Adipocyte (in vitro differentiated cells): ENCODE results near the gene FBXO41.

Source experiments
- DNase-seq: peaks from one replicate; pipeline ENCODE4 v3.0.0-alpha.2; 2015; ENCODE audit warnings: low read depth
- H3K27me3 ChIP-seq: replicated peaks from 2 replicates; pipeline ENCODE4 v1.7.0; 2013; ENCODE audit warnings: mild to moderate bottlenecking, low read length, moderate library complexity; ENCODE audit not compliant: control insufficient read depth, insufficient read depth
- H3K36me3 ChIP-seq: 2 replicates; pipeline ENCODE4 v1.7.0; 2013; ENCODE audit warnings: low read length, mild to moderate bottlenecking, moderate library complexity; ENCODE audit not compliant: control insufficient read depth, insufficient read depth, severe bottlenecking
- H3K4me1 ChIP-seq: 2 replicates; pipeline ENCODE4 v1.7.0; 2013; ENCODE audit warnings: mild to moderate bottlenecking, low read length, moderate library complexity; ENCODE audit not compliant: control insufficient read depth, insufficient read depth
- H3K4me3 ChIP-seq: 2 replicates; pipeline ENCODE4 v1.7.0; 2013; ENCODE audit warnings: mild to moderate bottlenecking, low read length, moderate library complexity
- H3K9ac ChIP-seq: 2 replicates; pipeline ENCODE4 v1.7.0; 2013; ENCODE audit warnings: mild to moderate bottlenecking, low read length, moderate library complexity
- H3K9me3 ChIP-seq: 2 replicates; pipeline ENCODE4 v1.7.0; 2013; ENCODE audit warnings: mild to moderate bottlenecking, low read length, moderate library complexity; ENCODE audit not compliant: control insufficient read depth

FBXO41 gene

GRCh38 chr2:73297151-73297559 is 12.9 kb upstream of the FBXO41 start:
- Histone ChIP-seq H3K9ac (no peak overlapping the region), H3K4me1 (peaks cover 4% of the 10 kb centered on the region), H3K9me3 (peaks cover 3% of the 10 kb centered on the region), H3K27me3 (peaks cover 54% of the 10 kb centered on the region), H3K36me3 (no peaks in the 10 kb centered on the region), H3K4me3 (no peak overlapping the region)
- DNase-seq: peak; percentile 29

DNA sequence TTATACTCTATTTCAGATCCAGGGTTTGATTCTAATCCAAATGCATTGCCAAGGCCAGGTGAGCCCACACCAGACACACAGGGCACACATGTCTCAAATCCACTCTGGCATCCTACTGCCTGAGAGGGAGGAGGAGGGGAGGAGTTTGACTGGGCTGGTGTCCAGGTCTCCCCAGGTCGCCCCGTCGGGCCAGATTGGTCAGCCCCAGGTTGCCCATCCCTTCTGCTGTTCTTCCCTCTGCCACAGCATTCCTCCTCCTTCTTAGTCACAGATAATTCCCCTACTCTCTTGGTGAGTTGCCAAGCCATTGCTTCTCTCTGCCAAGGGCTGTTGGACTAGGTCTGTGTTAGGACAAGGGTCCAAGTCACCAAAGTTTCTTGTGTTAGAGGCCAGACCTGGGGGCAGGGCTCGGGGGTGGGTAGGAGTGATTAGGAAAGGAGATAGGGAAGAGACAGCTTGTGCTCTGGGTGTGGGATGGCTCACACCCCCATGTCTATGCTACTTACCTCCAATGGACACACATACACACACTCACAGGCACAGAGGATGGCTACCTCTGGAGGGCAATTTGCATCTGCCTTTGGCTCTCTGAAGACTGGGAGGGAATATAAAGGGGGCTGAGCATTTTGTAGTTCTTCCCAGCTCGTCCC is 11.6 kb upstream of the FBXO41 start:
- no peak overlapping the region for H3K9ac ChIP-seq
- peaks cover 10% of the 10 kb centered on the region for H3K4me1 ChIP-seq

DNA sequence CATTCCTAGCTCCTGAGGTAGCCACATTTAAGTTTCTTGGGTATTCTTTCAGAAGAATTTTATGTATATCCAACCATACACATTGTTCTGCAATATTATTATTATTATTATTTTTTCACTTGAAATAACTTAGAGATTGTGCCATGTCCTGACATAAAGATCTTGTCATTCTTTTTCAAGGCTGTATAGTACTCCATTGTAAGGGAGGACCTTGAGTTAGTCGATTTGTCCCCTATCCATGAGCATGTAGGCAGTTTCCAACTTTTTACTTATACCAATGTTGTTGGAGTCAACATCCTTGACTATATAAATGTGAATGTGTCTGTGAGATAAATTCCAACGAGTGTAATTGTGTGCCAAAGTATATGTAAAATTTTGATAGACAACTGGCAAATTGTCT is 10.0 kb upstream of the FBXO41 start:
- Histone ChIP-seq H3K4me3 (no peak overlapping the region), H3K36me3 (no peaks in the 10 kb centered on the region), H3K27me3 (peaks cover 73% of the 10 kb centered on the region), H3K4me1 (peaks cover 10% of the 10 kb centered on the region), H3K9ac (no peak overlapping the region), H3K9me3 (peaks cover 3% of the 10 kb centered on the region)
- no peak for DNase-seq

More for the DNA sequence above, 11.6 kb upstream of the FBXO41 start:
- no peak overlapping the region for H3K4me3 ChIP-seq
- DNase-seq: no peak
- H3K9me3 ChIP-seq: peaks cover 3% of the 10 kb centered on the region
- peaks cover 67% of the 10 kb centered on the region for H3K27me3 ChIP-seq
- no peaks in the 10 kb centered on the region for H3K36me3 ChIP-seq

DNA sequence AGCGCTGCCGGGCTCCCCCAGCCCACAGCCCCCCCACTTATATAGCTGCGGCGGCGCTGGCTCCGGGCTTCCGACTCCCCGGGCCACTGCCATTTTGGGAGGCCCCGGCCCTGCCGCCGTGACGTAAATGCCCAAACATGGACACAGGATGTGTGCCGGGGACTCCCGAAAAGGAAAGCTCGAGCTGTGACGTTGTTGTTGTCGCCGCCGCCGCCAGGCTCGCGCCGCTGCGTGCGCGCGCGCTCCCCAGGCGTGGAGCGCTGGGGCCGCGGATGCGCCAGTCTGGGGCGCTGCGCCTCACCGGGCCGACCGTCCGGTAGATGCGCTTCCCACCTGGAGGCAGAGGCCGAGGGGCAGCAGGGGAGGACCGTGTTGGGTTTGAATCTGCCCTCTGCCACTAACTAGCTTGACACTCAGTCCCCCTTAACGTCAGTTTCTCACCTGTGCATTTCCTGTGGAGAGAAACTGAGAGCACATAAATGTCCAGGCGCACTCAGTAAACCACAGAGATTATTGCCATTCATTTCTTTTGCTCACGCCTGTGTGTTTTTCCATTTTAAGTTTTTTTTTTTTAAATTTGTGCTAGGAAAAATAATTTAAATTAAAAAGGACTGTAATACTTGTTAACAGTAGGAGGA is 9.4 kb upstream of the FBXO41 start, which contains the start of gene EGR4:
Gene EGR4, minus strand, starts transcription at position 15 of the 638 bp plus-strand sequence. CDS start 231 bp downstream, outside the sequence.
- H3K9ac ChIP-seq: no peak within 1 kb of the TSS
- peaks cover 3% of the 10 kb centered on the region for H3K9me3 ChIP-seq
- peak within 1 kb of the TSS; percentile 76 for H3K4me3 ChIP-seq
- peaks cover 78% of the 10 kb centered on the region for H3K27me3 ChIP-seq
- H3K36me3 ChIP-seq: no peaks in the 10 kb centered on the region
- H3K4me1 ChIP-seq: peaks cover 10% of the 10 kb centered on the region
- peak; percentile 79 for DNase-seq

DNA sequence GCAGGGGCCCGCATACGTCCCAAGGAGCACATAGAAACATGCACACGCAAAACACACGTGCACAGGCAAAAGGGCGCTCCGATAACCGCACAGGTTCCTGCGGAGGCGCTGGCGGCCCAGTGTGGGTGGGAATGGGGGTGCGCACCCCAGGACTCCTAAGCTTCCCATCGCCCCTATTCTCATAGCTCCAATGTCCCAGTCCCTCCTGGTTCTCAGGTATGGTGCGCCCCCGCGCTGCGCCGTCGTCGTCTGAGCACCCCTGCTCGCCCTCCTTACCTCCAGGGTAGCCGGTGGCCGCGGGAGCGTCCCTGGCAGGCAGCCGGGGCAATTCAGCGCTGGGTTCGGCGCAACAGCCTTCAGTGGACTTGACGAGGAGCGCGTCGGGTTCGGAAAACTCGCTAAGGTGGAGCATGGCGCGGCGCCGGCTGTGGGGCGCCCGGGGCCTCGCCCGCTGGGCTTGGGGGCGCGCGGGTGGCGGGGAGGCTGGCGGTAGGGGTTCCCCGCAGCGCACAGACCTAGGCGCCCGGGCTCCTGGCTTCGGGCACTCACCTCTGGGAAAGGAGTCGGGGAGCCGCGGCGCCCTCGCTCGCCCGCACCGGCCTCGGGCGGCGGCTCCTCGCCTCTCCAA is 8.7 kb upstream of the FBXO41 start:
- H3K4me3 ChIP-seq: peak overlapping the region; percentile 76
- DNase-seq: peak; percentile 18
- peaks cover 84% of the 10 kb centered on the region for H3K27me3 ChIP-seq
- peaks cover 10% of the 10 kb centered on the region for H3K4me1 ChIP-seq
- H3K36me3 ChIP-seq: no peaks in the 10 kb centered on the region
- H3K9me3 ChIP-seq: peaks cover 3% of the 10 kb centered on the region
- no peak overlapping the region for H3K9ac ChIP-seq

- peaks cover 3% of the 10 kb centered on the region for H3K9me3 ChIP-seq
Observed at GRCh38 chr2:73292316-73292905, 8.1 kb upstream of the FBXO41 start.

GRCh38 chr2:73291461-73292315 is 7.4 kb upstream of the FBXO41 start:
- Histone ChIP-seq H3K9me3 (peaks cover 3% of the 10 kb centered on the region), H3K9ac (no peak overlapping the region), H3K36me3 (no peaks in the 10 kb centered on the region), H3K4me1 (peaks cover 10% of the 10 kb centered on the region), H3K4me3 (peak overlapping the region; percentile 58), H3K27me3 (peaks cover 88% of the 10 kb centered on the region)
- peak; percentile 6 for DNase-seq

More at GRCh38 chr2:73292316-73292905, 8.1 kb upstream of the FBXO41 start:
- Histone ChIP-seq H3K27me3 (peaks cover 84% of the 10 kb centered on the region), H3K4me1 (peaks cover 10% of the 10 kb centered on the region), H3K36me3 (no peaks in the 10 kb centered on the region), H3K9ac (no peak overlapping the region), H3K4me3 (no peak overlapping the region)
- DNase-seq: no peak

DNA sequence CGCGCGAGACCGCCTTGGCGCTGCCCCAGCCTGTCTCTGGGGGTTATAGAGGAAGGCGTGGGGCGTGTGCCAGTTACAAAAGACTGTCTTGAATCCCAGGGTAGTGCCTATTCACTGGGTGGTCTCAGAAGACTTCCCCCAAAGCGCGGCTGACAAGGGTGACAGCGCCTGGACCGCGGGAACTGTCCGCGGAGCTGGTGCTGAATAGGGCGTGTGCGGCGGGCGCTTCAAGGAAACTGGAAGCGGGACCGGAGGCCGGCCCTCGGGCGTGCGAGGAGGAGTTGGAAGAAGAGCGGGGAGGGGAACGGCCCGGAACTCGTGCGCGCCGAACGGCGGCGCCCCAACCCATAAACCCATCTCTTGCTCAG is 6.8 kb upstream of the FBXO41 start:
- Histone ChIP-seq H3K9me3 (peaks cover 3% of the 10 kb centered on the region), H3K4me3 (peak overlapping the region; percentile 58), H3K36me3 (no peaks in the 10 kb centered on the region), H3K9ac (no peak overlapping the region), H3K4me1 (peaks cover 10% of the 10 kb centered on the region), H3K27me3 (peaks cover 87% of the 10 kb centered on the region)
- DNase-seq: peak; percentile 73

GRCh38 chr2:73290049-73290839 is 6.0 kb upstream of the FBXO41 start:
- peaks cover 10% of the 10 kb centered on the region for H3K4me1 ChIP-seq
- no peak overlapping the region for H3K9ac ChIP-seq
- no peak overlapping the region for H3K4me3 ChIP-seq
- peaks cover 3% of the 10 kb centered on the region for H3K9me3 ChIP-seq
- DNase-seq: peak; percentile 43
- no peaks in the 10 kb centered on the region for H3K36me3 ChIP-seq
- peaks cover 87% of the 10 kb centered on the region for H3K27me3 ChIP-seq

DNA sequence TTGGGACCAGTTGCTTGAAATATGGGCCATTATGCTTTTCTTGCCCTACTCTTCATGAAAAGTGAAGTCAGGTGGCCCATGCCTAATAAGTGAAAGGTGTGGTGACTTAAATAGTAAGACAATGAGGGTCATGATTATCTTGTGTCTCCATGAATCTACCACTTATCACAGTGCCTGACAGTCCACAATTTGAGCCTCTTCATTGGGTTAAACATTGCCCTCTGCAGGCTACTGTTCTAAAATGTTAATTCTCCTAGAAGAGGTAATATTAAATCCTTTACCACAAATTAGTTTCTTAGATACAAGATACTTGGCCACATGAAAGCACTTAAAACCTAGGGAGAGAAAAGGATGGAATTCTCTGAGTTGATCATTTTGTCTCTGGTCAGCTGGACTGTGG is 5.0 kb upstream of the FBXO41 start:
- Histone ChIP-seq H3K4me1 (peaks cover 13% of the 10 kb centered on the region), H3K9ac (no peak overlapping the region), H3K36me3 (no peaks in the 10 kb centered on the region), H3K9me3 (peaks cover 2% of the 10 kb centered on the region), H3K4me3 (no peak overlapping the region), H3K27me3 (peaks cover 80% of the 10 kb centered on the region)
- no peak for DNase-seq
